Fibroblast of skin of abdomen (primary cell): ENCODE data around the gene SALL2.
A peak's percentile ranks its signal among the peaks of the same experiment; 100 is the strongest.

Experiments
- DNase-seq: peaks from one replicate; pipeline ENCODE4 v3.0.0-alpha.2; 2013

The SALL2 gene

GRCh38 chr14:21476925-21477681 lies 49.0 kb downstream of the SALL2 start, which contains the start of the genes RAB2B and TOX4:
Gene RAB2B, minus strand, starts transcription at chr14:21476959. Its CDS starts 87 bp downstream, at chr14:21476872.
Gene TOX4, plus strand, starts transcription at chr14:21477195. Its CDS starts 84 bp downstream, at chr14:21477279.
- peak; percentile 98 for DNase-seq

GRCh38 chr14:21476523-21476924 lies 49.6 kb downstream of the SALL2 start:
- no peak for DNase-seq

- no peak for DNase-seq
These were observed 50.2 kb downstream of the SALL2 start for GRCh38 chr14:21475767-21476522.
